NAMALWA (cell line): ENCODE data around the gene HYPK.

Experiments
- DNase-seq: peaks from one replicate; pipeline ENCODE4 v3.0.0-alpha.2; 2015; ENCODE audit warnings: low spot score

The HYPK gene

GRCh38 chr15:43800286-43801141 lies at the start of gene HYPK:
Gene HYPK, plus strand, starts transcription at chr15:43800599. Its CDS starts 24 bp downstream, at chr15:43800623.
- peak; percentile 89 for DNase-seq

GRCh38 chr15:43751885-43752284 lies 48.5 kb upstream of the HYPK start:
- no peak for DNase-seq

GRCh38 chr15:43762824-43763223 lies 37.6 kb upstream of the HYPK start:
- no peak for DNase-seq

GRCh38 chr15:43763819-43764446 lies 36.5 kb upstream of the HYPK start:
- DNase-seq, result no peak

GRCh38 chr15:43769584-43770228 lies 30.7 kb upstream of the HYPK start:
- peak; percentile 82 for DNase-seq

GRCh38 chr15:43771816-43772215 lies 28.6 kb upstream of the HYPK start:
- DNase-seq, result no peak

GRCh38 chr15:43772624-43773023 lies 27.8 kb upstream of the HYPK start:
- no peak for DNase-seq

- no peak for DNase-seq
Measured at GRCh38 chr15:43774062-43774461, 26.3 kb upstream of the HYPK start.

GRCh38 chr15:43775411-43775965 lies 24.9 kb upstream of the HYPK start:
- DNase-seq, result peak; percentile 48

GRCh38 chr15:43776101-43776717 lies 24.2 kb upstream of the HYPK start:
- peak; percentile 96 for DNase-seq

GRCh38 chr15:43776718-43777266 lies 23.6 kb upstream of the HYPK start, which contains the start of gene ELL3:
Gene ELL3, minus strand, starts transcription at chr15:43776966. Its CDS starts 65 bp downstream, at chr15:43776901.
- peak; percentile 89 for DNase-seq

- DNase-seq, result peak; percentile 94
Measured at GRCh38 chr15:43777267-43777914, 23.0 kb upstream of the HYPK start.

- DNase-seq, result no peak
Measured at GRCh38 chr15:43779016-43779415, 21.4 kb upstream of the HYPK start.

- peak; percentile 94 for DNase-seq
Measured at GRCh38 chr15:43789409-43789808, 11.0 kb upstream of the HYPK start.

GRCh38 chr15:43791993-43792760 lies 8.2 kb upstream of the HYPK start, which contains the start of gene SERF2:
Gene SERF2, plus strand, starts transcription at chr15:43792320. Its CDS starts 57 bp downstream, at chr15:43792377.
- DNase-seq, result peak; percentile 99

- DNase-seq, result peak; percentile 50
Measured at GRCh38 chr15:43792761-43793476, 7.5 kb upstream of the HYPK start.

- DNase-seq, result no peak
Measured at GRCh38 chr15:43793647-43794046, 6.8 kb upstream of the HYPK start.

GRCh38 chr15:43794269-43795037 lies 5.9 kb upstream of the HYPK start:
- no peak for DNase-seq

GRCh38 chr15:43795197-43795596 lies 5.2 kb upstream of the HYPK start:
- DNase-seq, result no peak
